ENCODE results near the gene GRIN3A. TPM values are rescaled to one million over a fixed set of nuclear protein-coding genes. Genes with fewer than 3 reads are reported as not detected.

GRIN3A gene
- polyA plus RNA-seq, 1 of the 3 experiments (the other 2 are of a cell fraction) = not detected

DNA sequence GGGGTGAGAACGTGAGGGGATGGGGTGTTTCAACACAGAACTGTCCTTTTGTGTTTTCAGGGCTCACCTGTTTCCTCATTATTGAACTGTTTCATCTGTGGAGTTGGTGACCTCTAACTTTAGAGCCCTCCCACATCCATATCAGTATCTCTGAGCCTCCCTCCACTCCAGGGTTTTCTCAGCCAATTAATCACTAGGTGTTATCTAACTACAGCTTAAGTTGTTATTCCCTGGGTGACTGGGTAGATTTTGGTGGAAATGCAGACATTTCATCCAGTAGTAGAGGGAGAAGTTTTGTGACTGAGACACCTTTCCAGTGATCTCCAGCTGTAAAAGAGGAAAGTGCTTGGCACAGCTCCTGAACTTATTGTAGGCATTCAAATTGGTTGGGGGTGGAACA lies 167.3 kb downstream of the GRIN3A start:
- Histone ChIP-seq H3K9me2 (no peaks in the 10 kb centered on the region), H3K36me3 (replicated peaks in 1 of 2; ENCODE audit: control insufficient read depth in 1 of 2, insufficient read depth in 2 of 2, low read length in 1 of 2) (peaks cover 25 to 34% of the 10 kb centered on the region in 2 experiments), H3F3A (replicated peaks; ENCODE audit: insufficient read depth) (no peaks in the 10 kb centered on the region), H3K27me3 (ENCODE audit: insufficient read depth) (no peaks in the 10 kb centered on the region), H3K4me2 (no peak overlapping the region), H2AFZ (ENCODE audit: low read depth) (no peak overlapping the region), H3K79me2 (ENCODE audit: insufficient read depth) (no peaks in the 10 kb centered on the region), H3K4me1 (ENCODE audit: control insufficient read depth in 1 of 2, insufficient read depth in 2 of 2, low read depth in 1 of 2, low read length in 1 of 2) (peaks cover 0 to 3% of the 10 kb centered on the region in 2 experiments; a peak in 1 of 4 replicates), H3K9me3 (no peaks in the 10 kb centered on the region), H3K27ac (ENCODE audit: low read depth in 2 of 2, low read length in 1 of 2) (no peak overlapping the region), H4K20me1 (ENCODE audit: insufficient read depth) (no peaks in the 10 kb centered on the region), H3K4me3 (ENCODE audit: low read depth in 2 of 2, low read length in 1 of 2) (no peak overlapping the region), H3K9ac (no peak overlapping the region)
- DNase-seq = no peak
- WGBS (ENCODE audit: low lambda C conversion rate) = 71% methylated on average over 1 of the region's 1 CpG
- CTCF ChIA-PET = interaction anchor here (2.3 kb wide), 1 partner anchor 112 kb away, joined by 9 read pairs; no protein-coding TSS in a partner anchor
- TF ChIP-seq, protein P1, sequence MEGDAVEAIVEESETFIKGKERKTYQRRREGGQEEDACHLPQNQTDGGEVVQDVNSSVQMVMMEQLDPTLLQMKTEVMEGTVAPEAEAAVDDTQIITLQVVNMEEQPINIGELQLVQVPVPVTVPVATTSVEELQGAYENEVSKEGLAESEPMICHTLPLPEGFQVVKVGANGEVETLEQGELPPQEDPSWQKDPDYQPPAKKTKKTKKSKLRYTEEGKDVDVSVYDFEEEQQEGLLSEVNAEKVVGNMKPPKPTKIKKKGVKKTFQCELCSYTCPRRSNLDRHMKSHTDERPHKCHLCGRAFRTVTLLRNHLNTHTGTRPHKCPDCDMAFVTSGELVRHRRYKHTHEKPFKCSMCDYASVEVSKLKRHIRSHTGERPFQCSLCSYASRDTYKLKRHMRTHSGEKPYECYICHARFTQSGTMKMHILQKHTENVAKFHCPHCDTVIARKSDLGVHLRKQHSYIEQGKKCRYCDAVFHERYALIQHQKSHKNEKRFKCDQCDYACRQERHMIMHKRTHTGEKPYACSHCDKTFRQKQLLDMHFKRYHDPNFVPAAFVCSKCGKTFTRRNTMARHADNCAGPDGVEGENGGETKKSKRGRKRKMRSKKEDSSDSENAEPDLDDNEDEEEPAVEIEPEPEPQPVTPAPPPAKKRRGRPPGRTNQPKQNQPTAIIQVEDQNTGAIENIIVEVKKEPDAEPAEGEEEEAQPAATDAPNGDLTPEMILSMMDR (IDR thresholded peaks at IDR 0.05) = no peak
- no peak for TF ChIP-seq RCOR1 (IDR thresholded peaks at IDR 0.05; ENCODE audit: low read length)
- TF ChIP-seq NFIC (IDR thresholded peaks at IDR 0.05; ENCODE audit: borderline replicate concordance) = no peak
- TF ChIP-seq FOSL2 (IDR thresholded peaks at IDR 0.05; ENCODE audit: borderline replicate concordance, low read depth) = no peak
- no peak for TF ChIP-seq YY1 (IDR thresholded peaks at IDR 0.05; ENCODE audit: low read depth)
- TF ChIP-seq JUND (IDR thresholded peaks at IDR 0.05) = no peak
- no peak for TF ChIP-seq EP300 (IDR thresholded peaks at IDR 0.05; ENCODE audit: borderline replicate concordance in 1 of 2, low read depth in 1 of 2, low read length in 1 of 2)
- POLR2A ChIA-PET = no interaction called here

DNA sequence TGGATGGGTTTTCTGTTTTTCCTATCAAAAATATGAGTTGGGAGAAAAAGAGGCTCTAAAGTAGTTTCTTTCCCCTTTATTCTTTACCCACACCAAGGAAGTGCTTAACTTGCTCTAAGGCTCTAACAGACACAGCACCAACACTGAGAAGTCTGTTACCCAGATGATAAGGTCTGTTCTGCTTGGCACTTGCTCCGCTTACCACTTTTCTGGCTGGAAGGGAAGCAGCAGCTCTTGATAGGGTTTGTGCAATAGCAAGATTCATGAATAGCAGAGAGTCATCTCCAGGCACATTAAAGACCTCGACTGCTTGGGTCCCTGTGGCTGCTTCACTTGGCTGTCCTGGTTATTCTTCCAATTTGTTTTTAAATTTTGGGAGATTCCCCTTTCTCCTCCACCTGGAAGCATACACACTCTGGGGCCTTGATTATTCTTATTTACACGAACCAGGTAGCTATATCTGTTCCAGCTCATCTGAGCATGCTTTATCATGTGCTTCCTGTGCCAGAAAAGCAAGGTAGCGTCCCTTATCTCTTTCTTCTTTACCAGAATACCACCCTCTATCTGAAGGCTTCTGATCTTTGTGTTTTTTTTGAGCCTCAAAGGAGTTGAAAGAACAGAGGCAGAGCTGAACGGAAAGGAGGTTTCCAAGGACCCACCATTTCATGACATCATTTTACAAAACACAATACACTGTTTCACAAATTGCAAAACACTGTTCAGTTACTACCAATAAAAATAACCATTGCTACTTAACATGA lies 168.5 kb downstream of the GRIN3A start:
- H3K27me3 ChIP-seq (ENCODE audit: insufficient read depth) = no peaks in the 10 kb centered on the region
- peaks cover 3% of the 10 kb centered on the region for H3F3A ChIP-seq (replicated peaks; ENCODE audit: insufficient read depth)
- no peak overlapping the region for H3K9ac ChIP-seq
- ChIA-PET POLR2A (no interaction called here), CTCF (interaction anchor here (1.1 kb wide), 1 partner anchor 14 kb away, joined by 3 read pairs; no protein-coding TSS in a partner anchor)
- H3K4me3 ChIP-seq (ENCODE audit: low read depth in 2 of 2, low read length in 1 of 2) = no peak overlapping the region
- no peaks in the 10 kb centered on the region for H4K20me1 ChIP-seq (ENCODE audit: insufficient read depth)
- 91% methylated on average over 5 of the region's 5 CpGs for WGBS (ENCODE audit: low lambda C conversion rate)
- H3K9me3 ChIP-seq = no peaks in the 10 kb centered on the region
- no peak for DNase-seq
- H3K4me2 ChIP-seq = no peak overlapping the region
- peaks cover 0 to 3% of the 10 kb centered on the region in 2 experiments; a peak in 1 of 4 replicates for H3K4me1 ChIP-seq (ENCODE audit: control insufficient read depth in 1 of 2, insufficient read depth in 2 of 2, low read depth in 1 of 2, low read length in 1 of 2)
- H3K27ac ChIP-seq (ENCODE audit: low read depth in 2 of 2, low read length in 1 of 2) = no peak overlapping the region
- H3K79me2 ChIP-seq (ENCODE audit: insufficient read depth) = no peaks in the 10 kb centered on the region
- no peaks in the 10 kb centered on the region for H3K9me2 ChIP-seq
- H3K36me3 ChIP-seq (replicated peaks in 1 of 2; ENCODE audit: control insufficient read depth in 1 of 2, insufficient read depth in 2 of 2, low read length in 1 of 2) = peaks cover 35 to 44% of the 10 kb centered on the region in 2 experiments
- H2AFZ ChIP-seq (ENCODE audit: low read depth) = no peak overlapping the region
- TF ChIP-seq, protein P2, sequence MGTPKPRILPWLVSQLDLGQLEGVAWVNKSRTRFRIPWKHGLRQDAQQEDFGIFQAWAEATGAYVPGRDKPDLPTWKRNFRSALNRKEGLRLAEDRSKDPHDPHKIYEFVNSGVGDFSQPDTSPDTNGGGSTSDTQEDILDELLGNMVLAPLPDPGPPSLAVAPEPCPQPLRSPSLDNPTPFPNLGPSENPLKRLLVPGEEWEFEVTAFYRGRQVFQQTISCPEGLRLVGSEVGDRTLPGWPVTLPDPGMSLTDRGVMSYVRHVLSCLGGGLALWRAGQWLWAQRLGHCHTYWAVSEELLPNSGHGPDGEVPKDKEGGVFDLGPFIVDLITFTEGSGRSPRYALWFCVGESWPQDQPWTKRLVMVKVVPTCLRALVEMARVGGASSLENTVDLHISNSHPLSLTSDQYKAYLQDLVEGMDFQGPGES (IDR thresholded peaks at IDR 0.05; ENCODE audit: low read depth, low read length) = no peak
- TF ChIP-seq, protein P3, sequence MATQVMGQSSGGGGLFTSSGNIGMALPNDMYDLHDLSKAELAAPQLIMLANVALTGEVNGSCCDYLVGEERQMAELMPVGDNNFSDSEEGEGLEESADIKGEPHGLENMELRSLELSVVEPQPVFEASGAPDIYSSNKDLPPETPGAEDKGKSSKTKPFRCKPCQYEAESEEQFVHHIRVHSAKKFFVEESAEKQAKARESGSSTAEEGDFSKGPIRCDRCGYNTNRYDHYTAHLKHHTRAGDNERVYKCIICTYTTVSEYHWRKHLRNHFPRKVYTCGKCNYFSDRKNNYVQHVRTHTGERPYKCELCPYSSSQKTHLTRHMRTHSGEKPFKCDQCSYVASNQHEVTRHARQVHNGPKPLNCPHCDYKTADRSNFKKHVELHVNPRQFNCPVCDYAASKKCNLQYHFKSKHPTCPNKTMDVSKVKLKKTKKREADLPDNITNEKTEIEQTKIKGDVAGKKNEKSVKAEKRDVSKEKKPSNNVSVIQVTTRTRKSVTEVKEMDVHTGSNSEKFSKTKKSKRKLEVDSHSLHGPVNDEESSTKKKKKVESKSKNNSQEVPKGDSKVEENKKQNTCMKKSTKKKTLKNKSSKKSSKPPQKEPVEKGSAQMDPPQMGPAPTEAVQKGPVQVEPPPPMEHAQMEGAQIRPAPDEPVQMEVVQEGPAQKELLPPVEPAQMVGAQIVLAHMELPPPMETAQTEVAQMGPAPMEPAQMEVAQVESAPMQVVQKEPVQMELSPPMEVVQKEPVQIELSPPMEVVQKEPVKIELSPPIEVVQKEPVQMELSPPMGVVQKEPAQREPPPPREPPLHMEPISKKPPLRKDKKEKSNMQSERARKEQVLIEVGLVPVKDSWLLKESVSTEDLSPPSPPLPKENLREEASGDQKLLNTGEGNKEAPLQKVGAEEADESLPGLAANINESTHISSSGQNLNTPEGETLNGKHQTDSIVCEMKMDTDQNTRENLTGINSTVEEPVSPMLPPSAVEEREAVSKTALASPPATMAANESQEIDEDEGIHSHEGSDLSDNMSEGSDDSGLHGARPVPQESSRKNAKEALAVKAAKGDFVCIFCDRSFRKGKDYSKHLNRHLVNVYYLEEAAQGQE (IDR thresholded peaks at IDR 0.05; ENCODE audit: low read depth, low read length) = no peak
- TF ChIP-seq MEF2A (IDR thresholded peaks at IDR 0.05; ENCODE audit: borderline replicate concordance, low read depth) (no peak), GABPA (IDR thresholded peaks at IDR 0.05; ENCODE audit: low read depth) (no peak), SIN3A (IDR thresholded peaks at IDR 0.05; ENCODE audit: borderline replicate concordance, low read depth, low read length) (no peak), RAD21 (IDR thresholded peaks at IDR 0.05; ENCODE audit: low read length) (no peak), NRF1 (IDR thresholded peaks at IDR 0.05; ENCODE audit: low read depth, low read length) (no peak), TEAD4 (IDR thresholded peaks at IDR 0.05; ENCODE audit: borderline replicate concordance, insufficient read depth) (no peak), TAF1 (IDR thresholded peaks at IDR 0.05; ENCODE audit: borderline replicate concordance, low read depth, low read length) (no peak), EP300 (IDR thresholded peaks at IDR 0.05; ENCODE audit: borderline replicate concordance in 1 of 2, low read depth in 1 of 2, low read length in 1 of 2) (no peak)
- TF ChIP-seq, protein P4, sequence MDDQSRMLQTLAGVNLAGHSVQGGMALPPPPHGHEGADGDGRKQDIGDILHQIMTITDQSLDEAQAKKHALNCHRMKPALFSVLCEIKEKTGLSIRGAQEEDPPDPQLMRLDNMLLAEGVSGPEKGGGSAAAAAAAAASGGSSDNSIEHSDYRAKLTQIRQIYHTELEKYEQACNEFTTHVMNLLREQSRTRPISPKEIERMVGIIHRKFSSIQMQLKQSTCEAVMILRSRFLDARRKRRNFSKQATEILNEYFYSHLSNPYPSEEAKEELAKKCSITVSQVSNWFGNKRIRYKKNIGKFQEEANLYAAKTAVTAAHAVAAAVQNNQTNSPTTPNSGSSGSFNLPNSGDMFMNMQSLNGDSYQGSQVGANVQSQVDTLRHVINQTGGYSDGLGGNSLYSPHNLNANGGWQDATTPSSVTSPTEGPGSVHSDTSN (IDR thresholded peaks at IDR 0.05) = no peak
- TF ChIP-seq, protein P5, sequence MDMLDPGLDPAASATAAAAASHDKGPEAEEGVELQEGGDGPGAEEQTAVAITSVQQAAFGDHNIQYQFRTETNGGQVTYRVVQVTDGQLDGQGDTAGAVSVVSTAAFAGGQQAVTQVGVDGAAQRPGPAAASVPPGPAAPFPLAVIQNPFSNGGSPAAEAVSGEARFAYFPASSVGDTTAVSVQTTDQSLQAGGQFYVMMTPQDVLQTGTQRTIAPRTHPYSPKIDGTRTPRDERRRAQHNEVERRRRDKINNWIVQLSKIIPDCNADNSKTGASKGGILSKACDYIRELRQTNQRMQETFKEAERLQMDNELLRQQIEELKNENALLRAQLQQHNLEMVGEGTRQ (IDR thresholded peaks at IDR 0.05; ENCODE audit: borderline replicate concordance, low read depth, low read length) = no peak
